ENCODE measurements around the gene HS3ST4.
"Not testable (repeated sequence)": the region's sequence is repeated elsewhere in the genome, so short reads cannot be mapped to it uniquely, and the experiment has no call there.

The HS3ST4 gene

DNA sequence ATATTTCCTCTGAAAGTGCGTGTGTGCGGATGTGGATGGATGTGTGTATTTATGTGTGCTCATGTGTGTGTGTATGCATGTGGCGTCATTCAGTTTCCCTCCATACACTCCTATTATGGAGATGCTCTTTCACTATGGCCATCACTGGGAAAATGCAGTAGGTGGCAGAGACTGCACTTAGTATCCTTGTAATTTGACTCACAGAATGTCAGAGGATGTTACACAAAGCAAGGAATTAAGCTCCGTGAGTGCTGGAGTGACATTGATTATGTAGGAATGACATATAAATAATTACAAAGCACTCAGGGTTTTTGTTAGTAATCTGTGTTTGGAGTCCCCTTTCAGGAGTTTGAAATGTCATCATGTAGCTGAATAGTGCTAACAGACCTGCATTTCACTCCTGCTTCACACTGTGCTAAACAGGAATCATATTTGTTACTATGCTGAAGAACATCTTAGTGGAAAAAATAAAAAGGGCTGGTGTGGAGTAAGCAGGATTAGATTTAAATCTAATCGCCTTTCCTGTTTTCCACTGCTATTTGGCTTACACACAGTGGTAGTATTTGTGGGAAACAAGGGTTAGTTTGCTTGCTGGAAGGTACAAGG, 59.6 kb downstream of the HS3ST4 start:
- H3K4me3 Mint-ChIP-seq = no peak overlapping the region
- no peaks in the 10 kb centered on the region for H3K4me1 Mint-ChIP-seq
- CTCF ChIA-PET = no interaction called here
- DNase-seq = no peak
- H3K36me3 Mint-ChIP-seq = no peaks in the 10 kb centered on the region
- no peak overlapping the region for H3K27ac Mint-ChIP-seq
- no peaks in the 10 kb centered on the region for H3K27me3 Mint-ChIP-seq
- no peaks in the 10 kb centered on the region for H3K9me3 Mint-ChIP-seq

DNA sequence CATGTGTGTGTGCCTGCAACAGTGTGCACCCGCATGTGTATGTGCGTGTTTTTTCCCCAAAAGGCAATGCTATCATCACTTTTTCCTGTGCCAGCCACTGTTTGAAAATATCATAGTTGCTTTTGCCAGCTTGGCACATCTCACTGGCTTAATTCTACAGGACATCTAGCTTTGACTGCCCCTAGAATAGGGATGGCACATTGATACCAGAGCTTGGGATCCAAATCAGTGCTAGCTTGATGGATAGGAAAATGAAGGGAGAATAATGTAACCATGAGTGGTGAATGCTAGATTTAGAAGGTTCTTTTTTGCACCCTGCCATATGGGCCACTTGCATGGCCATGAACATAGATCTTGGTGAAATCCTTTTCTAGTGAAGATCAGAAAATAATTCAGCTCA, 72.7 kb downstream of the HS3ST4 start:
- Mint-ChIP-seq H3K27me3 (no peaks in the 10 kb centered on the region), H3K4me1 (no peaks in the 10 kb centered on the region), H3K36me3 (no peaks in the 10 kb centered on the region), H3K27ac (no peak overlapping the region), H3K9me3 (no peaks in the 10 kb centered on the region), H3K4me3 (no peak overlapping the region)
- DNase-seq = no peak
- CTCF ChIA-PET = no interaction called here

- Mint-ChIP-seq H3K27ac (no peak overlapping the region), H3K27me3 (no peaks in the 10 kb centered on the region), H3K36me3 (no peaks in the 10 kb centered on the region), H3K4me1 (no peaks in the 10 kb centered on the region), H3K9me3 (no peaks in the 10 kb centered on the region), H3K4me3 (no peak overlapping the region)
- CTCF ChIA-PET = no interaction called here
- DNase-seq = no peak
These were observed 79.5 kb downstream of the HS3ST4 start for GRCh38 chr16:25771216-25771615.

DNA sequence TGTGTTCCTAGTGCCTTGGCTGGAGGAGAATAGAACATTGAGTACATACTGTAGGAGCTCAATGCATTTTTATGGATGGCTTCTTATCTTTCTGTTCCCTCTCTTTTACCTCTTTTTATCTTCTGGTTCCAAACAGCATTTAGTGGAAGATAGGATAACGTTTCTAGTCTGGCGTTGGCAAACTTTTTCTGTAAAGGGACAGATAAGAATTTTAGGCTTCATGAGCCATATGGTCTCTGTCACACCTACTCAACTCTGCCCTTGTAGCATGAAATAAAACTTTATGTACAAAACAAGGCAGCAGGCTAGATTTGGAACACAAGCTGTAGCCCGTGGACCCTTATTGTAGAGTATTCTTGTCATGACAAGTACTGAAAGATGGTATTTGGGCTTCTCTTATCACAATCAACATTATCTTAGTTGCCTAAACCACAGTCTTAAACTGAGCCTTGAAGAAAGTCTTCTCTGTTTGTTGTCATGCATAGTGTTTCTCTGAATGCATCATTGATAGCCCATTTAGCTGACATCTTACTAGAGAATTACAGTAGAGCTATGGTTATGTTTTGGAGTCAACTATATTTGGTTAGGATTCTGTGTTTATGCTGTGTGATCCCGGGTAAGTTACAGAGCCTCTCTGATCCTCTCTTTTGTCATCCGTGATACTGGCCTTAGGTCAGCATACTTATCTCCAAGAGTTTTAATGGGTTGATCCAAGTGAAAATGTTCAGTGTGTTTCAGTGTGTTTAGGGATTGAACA, 80.2 kb downstream of the HS3ST4 start:
- DNase-seq = no peak
- Mint-ChIP-seq H3K4me3 (no peak overlapping the region), H3K27ac (no peak overlapping the region), H3K4me1 (no peaks in the 10 kb centered on the region), H3K27me3 (no peaks in the 10 kb centered on the region), H3K36me3 (no peaks in the 10 kb centered on the region), H3K9me3 (no peaks in the 10 kb centered on the region)
- CTCF ChIA-PET = no interaction called here

GRCh38 chr16:25776214-25776613, 84.5 kb downstream of the HS3ST4 start:
- H3K27ac Mint-ChIP-seq, CTCF ChIA-PET, H3K4me1 Mint-ChIP-seq, H3K9me3 Mint-ChIP-seq, H3K27me3 Mint-ChIP-seq, H3K4me3 Mint-ChIP-seq, DNase-seq, H3K36me3 Mint-ChIP-seq: not testable (repeated sequence)

GRCh38 chr16:25783226-25783625, 91.5 kb downstream of the HS3ST4 start:
- Mint-ChIP-seq H3K4me1 (no peaks in the 10 kb centered on the region), H3K27ac (no peak overlapping the region), H3K4me3 (no peak overlapping the region), H3K36me3 (no peaks in the 10 kb centered on the region), H3K27me3 (no peaks in the 10 kb centered on the region), H3K9me3 (no peaks in the 10 kb centered on the region)
- DNase-seq = no peak
- CTCF ChIA-PET = no interaction called here

GRCh38 chr16:25785361-25785760, 93.6 kb downstream of the HS3ST4 start:
- no peak for DNase-seq
- Mint-ChIP-seq H3K27ac (no peak overlapping the region), H3K4me1 (no peaks in the 10 kb centered on the region), H3K36me3 (no peaks in the 10 kb centered on the region), H3K9me3 (no peaks in the 10 kb centered on the region), H3K27me3 (no peaks in the 10 kb centered on the region), H3K4me3 (no peak overlapping the region)
- CTCF ChIA-PET = no interaction called here

GRCh38 chr16:25786748-25787147, 95.0 kb downstream of the HS3ST4 start:
- H3K9me3 Mint-ChIP-seq = no peaks in the 10 kb centered on the region
- no peak for DNase-seq
- H3K4me3 Mint-ChIP-seq = no peak overlapping the region
- no peaks in the 10 kb centered on the region for H3K27me3 Mint-ChIP-seq
- CTCF ChIA-PET = no interaction called here
- H3K36me3 Mint-ChIP-seq = no peaks in the 10 kb centered on the region
- no peaks in the 10 kb centered on the region for H3K4me1 Mint-ChIP-seq
- H3K27ac Mint-ChIP-seq = no peak overlapping the region

- CTCF ChIA-PET = no interaction called here
- DNase-seq = no peak
- Mint-ChIP-seq H3K9me3 (no peaks in the 10 kb centered on the region), H3K4me1 (no peaks in the 10 kb centered on the region), H3K36me3 (no peaks in the 10 kb centered on the region), H3K27ac (no peak overlapping the region), H3K4me3 (no peak overlapping the region), H3K27me3 (no peaks in the 10 kb centered on the region)
These were observed 96.9 kb downstream of the HS3ST4 start for GRCh38 chr16:25788637-25789036.

GRCh38 chr16:25796239-25796638, 104.5 kb downstream of the HS3ST4 start:
- Mint-ChIP-seq H3K27ac (no peak overlapping the region), H3K4me3 (no peak overlapping the region), H3K4me1 (no peaks in the 10 kb centered on the region), H3K9me3 (peaks cover 2% of the 10 kb centered on the region), H3K36me3 (no peaks in the 10 kb centered on the region), H3K27me3 (no peaks in the 10 kb centered on the region)
- CTCF ChIA-PET = no interaction called here
- no peak for DNase-seq

DNA sequence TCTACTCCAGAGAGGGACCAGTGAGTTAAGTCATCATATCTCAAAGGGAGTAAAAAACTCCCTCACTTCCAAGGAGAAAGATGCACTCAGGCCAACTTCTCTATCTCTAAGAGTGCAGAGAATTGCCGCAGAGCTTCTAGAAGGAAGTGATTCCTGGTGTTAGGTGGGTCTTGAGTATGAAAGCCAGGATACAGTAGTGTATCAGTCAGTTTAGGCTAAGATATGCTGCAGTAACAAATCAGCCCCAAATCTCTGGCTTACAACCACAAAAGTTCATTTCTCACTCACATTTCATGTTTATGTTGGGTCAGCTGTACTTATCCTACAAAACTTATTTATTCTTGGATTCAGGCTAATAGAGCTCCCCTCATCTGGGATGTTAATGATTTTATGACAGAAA, 106.3 kb downstream of the HS3ST4 start:
- Mint-ChIP-seq H3K27me3 (no peaks in the 10 kb centered on the region), H3K4me3 (no peak overlapping the region), H3K36me3 (no peaks in the 10 kb centered on the region), H3K27ac (no peak overlapping the region), H3K9me3 (peaks cover 2% of the 10 kb centered on the region), H3K4me1 (no peaks in the 10 kb centered on the region)
- DNase-seq = no peak
- CTCF ChIA-PET = no interaction called here

DNA sequence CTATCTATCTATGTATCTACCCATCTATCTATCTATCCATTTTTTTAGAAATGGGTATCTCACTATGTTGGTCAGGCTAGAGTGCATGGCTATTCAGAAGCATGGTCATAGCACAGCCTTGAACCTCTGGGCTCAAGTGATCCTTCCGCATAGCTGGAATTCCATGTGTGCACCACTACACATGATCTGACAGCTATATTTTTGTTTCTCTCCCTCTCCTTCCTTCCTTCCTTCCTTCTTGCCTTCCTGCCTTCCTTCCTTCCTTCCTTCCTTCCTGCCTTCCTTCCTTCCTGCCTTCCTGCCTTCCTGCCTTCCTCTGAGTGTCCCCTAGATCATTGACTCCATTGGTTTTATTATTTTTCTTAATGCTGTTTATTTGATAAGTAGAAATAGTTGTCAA, 108.1 kb downstream of the HS3ST4 start:
- DNase-seq = no peak
- H3K4me3 Mint-ChIP-seq = no peak overlapping the region
- H3K36me3 Mint-ChIP-seq = no peaks in the 10 kb centered on the region
- H3K4me1 Mint-ChIP-seq = no peaks in the 10 kb centered on the region
- no peak overlapping the region for H3K27ac Mint-ChIP-seq
- CTCF ChIA-PET = no interaction called here
- H3K9me3 Mint-ChIP-seq = peaks cover 2% of the 10 kb centered on the region
- no peaks in the 10 kb centered on the region for H3K27me3 Mint-ChIP-seq

DNA sequence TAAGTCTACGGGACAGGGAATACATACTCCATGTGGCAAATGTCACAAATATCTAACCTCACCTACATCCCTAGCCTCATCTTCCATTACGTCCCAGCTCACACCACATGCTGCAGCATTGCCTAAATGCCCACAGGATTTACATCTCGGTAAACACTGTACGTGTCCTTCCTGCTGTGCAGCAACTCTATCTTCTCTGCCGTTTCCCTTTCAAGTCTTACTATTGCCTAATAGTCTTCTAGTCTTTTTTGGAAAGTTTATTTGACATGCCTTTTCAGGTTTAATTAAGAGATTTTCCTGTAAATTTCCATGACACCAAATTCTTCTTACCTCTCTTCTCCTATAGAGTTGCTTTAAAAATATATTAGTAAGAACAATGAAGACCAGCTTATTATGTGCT, 120.5 kb downstream of the HS3ST4 start:
- CTCF ChIA-PET = no interaction called here
- no peak overlapping the region for H3K4me3 Mint-ChIP-seq
- no peaks in the 10 kb centered on the region for H3K36me3 Mint-ChIP-seq
- DNase-seq = no peak
- H3K27me3 Mint-ChIP-seq = peaks cover 4% of the 10 kb centered on the region
- no peak overlapping the region for H3K27ac Mint-ChIP-seq
- no peaks in the 10 kb centered on the region for H3K9me3 Mint-ChIP-seq
- H3K4me1 Mint-ChIP-seq = no peaks in the 10 kb centered on the region

DNA sequence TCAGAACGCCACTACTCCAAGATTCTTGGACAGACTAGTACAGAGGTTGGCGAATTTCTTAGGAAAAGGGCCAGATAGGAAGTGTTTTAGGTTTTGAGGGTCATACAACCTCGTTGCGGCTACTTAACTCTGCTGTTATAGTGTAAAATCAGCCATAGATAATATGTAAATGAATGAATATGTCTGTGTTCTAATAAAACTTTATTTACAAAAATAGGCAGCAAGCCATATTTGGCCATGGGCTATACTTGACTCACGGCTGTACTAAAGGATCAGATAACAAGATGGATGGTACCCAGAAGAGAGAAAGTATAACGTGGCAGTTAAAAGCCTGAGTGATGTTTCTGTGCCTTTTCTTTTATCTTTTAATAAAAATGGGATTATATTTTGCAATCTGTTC, 125.5 kb downstream of the HS3ST4 start:
- no peaks in the 10 kb centered on the region for H3K4me1 Mint-ChIP-seq
- no peaks in the 10 kb centered on the region for H3K27me3 Mint-ChIP-seq
- no peaks in the 10 kb centered on the region for H3K36me3 Mint-ChIP-seq
- no peak overlapping the region for H3K4me3 Mint-ChIP-seq
- no peak for DNase-seq
- CTCF ChIA-PET = no interaction called here
- no peaks in the 10 kb centered on the region for H3K9me3 Mint-ChIP-seq
- H3K27ac Mint-ChIP-seq = no peak overlapping the region

DNA sequence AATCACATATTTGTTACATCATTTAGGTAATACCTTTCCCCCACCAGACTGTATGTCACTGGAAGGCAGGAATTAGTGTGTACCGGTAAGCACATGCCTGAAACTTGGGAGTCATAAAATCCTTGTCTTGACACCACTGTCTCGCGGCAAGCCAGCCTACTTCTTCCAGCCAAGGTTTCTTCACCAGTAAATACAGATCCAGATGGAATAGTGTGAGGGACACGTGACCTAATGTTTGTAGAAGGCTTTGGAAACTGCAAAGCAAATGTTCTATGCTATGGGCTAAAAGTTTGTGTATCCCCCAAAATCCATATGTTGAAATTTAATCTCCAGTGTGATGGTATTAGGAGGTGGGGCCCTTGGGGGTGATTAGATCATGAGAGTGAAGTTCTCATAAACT, 126.1 kb downstream of the HS3ST4 start:
- CTCF ChIA-PET = no interaction called here
- H3K27me3 Mint-ChIP-seq = no peaks in the 10 kb centered on the region
- H3K4me1 Mint-ChIP-seq = no peaks in the 10 kb centered on the region
- DNase-seq = no peak
- no peak overlapping the region for H3K27ac Mint-ChIP-seq
- no peak overlapping the region for H3K4me3 Mint-ChIP-seq
- no peaks in the 10 kb centered on the region for H3K36me3 Mint-ChIP-seq
- H3K9me3 Mint-ChIP-seq = no peaks in the 10 kb centered on the region

- H3K27me3 Mint-ChIP-seq = peaks cover 6% of the 10 kb centered on the region
- no peak overlapping the region for H3K27ac Mint-ChIP-seq
- no peak for DNase-seq
- H3K36me3 Mint-ChIP-seq = no peaks in the 10 kb centered on the region
- H3K4me1 Mint-ChIP-seq = no peaks in the 10 kb centered on the region
- CTCF ChIA-PET = no interaction called here
- no peaks in the 10 kb centered on the region for H3K9me3 Mint-ChIP-seq
- no peak overlapping the region for H3K4me3 Mint-ChIP-seq
These were observed 132.1 kb downstream of the HS3ST4 start for GRCh38 chr16:25823891-25824290.

Measured in activated naive CD4-positive, alpha-beta T cell treated with anti-CD3 and anti-CD28 coated beads, Interleukin-2, amount 10 ng/mL, durations not matched to agents 7 days and 5 days (primary cell).